H9 (cell line): ENCODE measurements around the gene LAMC2. TPM values are rescaled to one million over a fixed set of nuclear protein-coding genes. Genes with fewer than 3 reads are reported as not detected.
A peak's percentile ranks its signal among the peaks of the same experiment; 100 is the strongest.

ENCODE experiments used
- DNase-seq: peaks from one replicate; pipeline ENCODE4 v3.0.0-alpha.2; 2017
- H2AFZ ChIP-seq: one replicate; pipeline ENCODE4 v1.6.1; 2013; ENCODE audit warnings: mild to moderate bottlenecking, low read length, control low read depth, moderate library complexity
- H2AK5ac ChIP-seq: 2 replicates; pipeline ENCODE4 v1.6.1; 2013; ENCODE audit warnings: low read length, control low read depth, mixed read lengths; ENCODE audit not compliant: insufficient read length
- H2BK120ac ChIP-seq: one replicate; pipeline ENCODE4 v1.6.1; 2013; ENCODE audit warnings: low read depth, mild to moderate bottlenecking, low read length, control low read depth, inconsistent platforms; ENCODE audit not compliant: poor library complexity, severe bottlenecking
- H2BK12ac ChIP-seq: 2 replicates; pipeline ENCODE4 v1.6.1; 2013; ENCODE audit warnings: low read length, control low read depth, mixed read lengths, low read depth; ENCODE audit not compliant: insufficient read length
- H2BK15ac ChIP-seq: 2 replicates; pipeline ENCODE4 v1.6.1; 2013; ENCODE audit warnings: low read depth, low read length, control low read depth
- H2BK20ac ChIP-seq: one replicate; pipeline ENCODE4 v1.6.1; 2013; ENCODE audit warnings: low read depth, mild to moderate bottlenecking, low read length, control low read depth, inconsistent platforms; ENCODE audit not compliant: poor library complexity, severe bottlenecking
- H2BK5ac ChIP-seq: 2 replicates; pipeline ENCODE4 v1.6.1; 2013; ENCODE audit warnings: low read length, control low read depth, mixed read lengths; ENCODE audit not compliant: insufficient read length
- H3K14ac ChIP-seq: 2 replicates; pipeline ENCODE4 v1.6.1; 2013; ENCODE audit warnings: low read length, control low read depth; ENCODE audit not compliant: insufficient read depth
- H3K18ac ChIP-seq: 2 replicates; pipeline ENCODE4 v1.6.1; 2013; ENCODE audit warnings: low read depth, mild to moderate bottlenecking, mixed read lengths, low read length, control low read depth; ENCODE audit not compliant: insufficient read length
- H3K23ac ChIP-seq: 2 replicates; pipeline ENCODE4 v1.6.1; 2013; ENCODE audit warnings: low read length, control low read depth, mixed read lengths, low read depth; ENCODE audit not compliant: insufficient read length
- H3K23me2 ChIP-seq: 2 replicates; pipeline ENCODE4 v1.6.1; 2013; ENCODE audit warnings: low read depth, mild to moderate bottlenecking, mixed read lengths, low read length, control low read depth; ENCODE audit not compliant: insufficient read length, poor library complexity, severe bottlenecking
- H3K27ac ChIP-seq: 2 replicates; pipeline ENCODE4 v1.5.1; 2013; ENCODE audit warnings: low read length, control low read depth, mixed read lengths, low read depth; ENCODE audit not compliant: insufficient read length
- H3K27me3 ChIP-seq: 2 replicates; pipeline ENCODE4 v1.6.1; 2013; ENCODE audit warnings: low read length, control low read depth, inconsistent platforms; ENCODE audit not compliant: insufficient read depth
- H3K4ac ChIP-seq: 2 replicates; pipeline ENCODE4 v1.6.1; 2013; ENCODE audit warnings: low read depth, mild to moderate bottlenecking, control low read depth, inconsistent platforms, low read length, moderate library complexity
- H3K4me1 ChIP-seq: 2 replicates; pipeline ENCODE4 v1.6.1; 2013; ENCODE audit warnings: low read length, control low read depth, inconsistent platforms; ENCODE audit not compliant: insufficient read depth
- H3K4me2 ChIP-seq: 2 replicates; pipeline ENCODE4 v1.6.1; 2013; ENCODE audit warnings: low read length, control low read depth, mixed read lengths; ENCODE audit not compliant: insufficient read length, insufficient read depth
- H3K56ac ChIP-seq: 2 replicates; pipeline ENCODE4 v1.6.1; 2013; ENCODE audit warnings: low read depth, mild to moderate bottlenecking, mixed read lengths, low read length, control low read depth; ENCODE audit not compliant: insufficient read length
- H3K79me1 ChIP-seq: 2 replicates; pipeline ENCODE4 v1.6.1; 2013; ENCODE audit warnings: low read depth, mild to moderate bottlenecking, moderate library complexity, low read length, control low read depth, inconsistent platforms; ENCODE audit not compliant: insufficient read depth, poor library complexity, severe bottlenecking
- H3K79me2 ChIP-seq: 2 replicates; pipeline ENCODE4 v1.6.1; 2013; ENCODE audit warnings: low read length, control low read depth, inconsistent platforms; ENCODE audit not compliant: insufficient read depth
- H3K9ac ChIP-seq: 2 replicates; pipeline ENCODE4 v1.6.1; 2013; ENCODE audit warnings: low read length, control low read depth, mixed read lengths; ENCODE audit not compliant: insufficient read length; ENCODE audit errors: extremely low read depth
- H3K9me3 ChIP-seq: one replicate; pipeline ENCODE4 v1.6.1; 2013; ENCODE audit warnings: low read depth, low read length, inconsistent platforms; ENCODE audit not compliant: control insufficient read depth
- H3T11ph ChIP-seq: one replicate; pipeline ENCODE4 v1.6.1; 2013; ENCODE audit warnings: mild to moderate bottlenecking, low read length, control low read depth, inconsistent platforms
- H4K20me1 ChIP-seq: one replicate; pipeline ENCODE4 v1.6.1; 2013; ENCODE audit not compliant: control insufficient read depth, insufficient read length, insufficient read depth
- H4K5ac ChIP-seq: 2 replicates; pipeline ENCODE4 v1.6.1; 2013; ENCODE audit warnings: low read depth, mild to moderate bottlenecking, mixed read lengths, low read length, control low read depth; ENCODE audit not compliant: insufficient read length
- H4K8ac ChIP-seq: replicated peaks from 2 replicates; pipeline ENCODE4 v1.6.1; 2013; ENCODE audit warnings: low read length, control low read depth, mixed read lengths, low read depth; ENCODE audit not compliant: insufficient read length
- H4K91ac ChIP-seq: 2 replicates; pipeline ENCODE4 v1.6.1; 2013; ENCODE audit warnings: low read depth, mild to moderate bottlenecking, moderate library complexity, mixed read lengths, low read length, control low read depth; ENCODE audit not compliant: insufficient read length
- H3K27ac Mint-ChIP-seq, 3 experiments: 2 replicates in 2 of 3; 3 replicates in 1 of 3; pipeline ENCODE4 v1.8.0; 2020 to 2021; ENCODE audit warnings: mixed read lengths in 3 of 3, mild to moderate bottlenecking in 1 of 3, moderate library complexity in 1 of 3
- H3K27me3 Mint-ChIP-seq: 2 replicates; pipeline ENCODE4 v1.8.0; 2021; ENCODE audit warnings: low read depth, mild to moderate bottlenecking, moderate library complexity, mixed read lengths
- H3K36me3 Mint-ChIP-seq, 3 experiments: 2 replicates in 2 of 3; 3 replicates in 1 of 3; pipeline ENCODE4 v1.8.0; 2020 to 2021; ENCODE audit warnings: low read depth in 3 of 3, mixed read lengths in 3 of 3; ENCODE audit not compliant: insufficient read depth in 1 of 3
- H3K4me1 Mint-ChIP-seq, 2 experiments: 2 replicates each; pipeline ENCODE4 v1.8.0; 2020; ENCODE audit warnings: mixed read lengths in 2 of 2
- H3K4me3 Mint-ChIP-seq, 2 experiments: 2 replicates in 1 of 2; 3 replicates in 1 of 2; pipeline ENCODE4 v1.8.0; 2020 to 2021; ENCODE audit warnings: mild to moderate bottlenecking in 2 of 2, mixed read lengths in 2 of 2, moderate library complexity in 1 of 2
- H3K9me3 Mint-ChIP-seq, 2 experiments: 2 replicates in 1 of 2; 3 replicates in 1 of 2; pipeline ENCODE4 v1.8.0; 2020; ENCODE audit warnings: mild to moderate bottlenecking in 2 of 2, mixed read lengths in 2 of 2, moderate library complexity in 1 of 2
- CTCF ChIP-seq: fragments of 200-600 bp; sonication (generic); conservative IDR thresholded peaks from 3 replicates; pipeline ENCODE4 v1.8.0; 2021; ENCODE audit warnings: antibody characterized with exemption, mild to moderate bottlenecking
- WGBS: extraction: QIAGEN DNeasy Blood & Tissue Kit; methylation state at CpG from one replicate; pipeline ENCODE4 v1.1.7; 2013; ENCODE audit warnings: missing lambda C conversion rate, low lambda C conversion rate, mixed read lengths; ENCODE audit not compliant: insufficient read length; ENCODE audit errors: extremely low coverage; 5-methylcytosine and 5-hydroxymethylcytosine counted together
- total RNA-seq: library from RNA; stranded (reverse); gene quantifications from 2 replicates; pipeline ENCODE4 v1.2.1, GENCODE V29; 2021

The LAMC2 gene
- total RNA-seq, 1 experiment from 2014 or later, result 7.4 TPM

GRCh38 chr1:183200451-183200850, 14.4 kb downstream of the LAMC2 start:
- H3K36me3 Mint-ChIP-seq, result no peaks in the 10 kb centered on the region
- Histone ChIP-seq H4K8ac (no peak overlapping the region), H4K20me1 (no peaks in the 10 kb centered on the region), H3K23me2 (no peaks in the 10 kb centered on the region), H2BK5ac (no peak overlapping the region), H4K91ac (no peak overlapping the region), H3K27me3 (no peaks in the 10 kb centered on the region), H2AK5ac (no peak overlapping the region), H3K9ac (no peak overlapping the region), H3K18ac (no peak overlapping the region), H2BK120ac (no peak overlapping the region), H2BK15ac (no peak overlapping the region), H3K79me1 (no peaks in the 10 kb centered on the region), H3K4ac (no peak overlapping the region), H3T11ph (no peak overlapping the region), H2BK12ac (no peak overlapping the region), H2BK20ac (no peak overlapping the region), H3K4me2 (no peak overlapping the region), H3K27ac (no peak overlapping the region), H3K4me1 (peaks cover 3% of the 10 kb centered on the region; the same call in 1 of the 2 replicates), H3K9me3 (no peaks in the 10 kb centered on the region), H3K79me2 (0 out of 2 replicates have a peak, but pooled peaks cover 1% of the 10 kb centered on the region), H3K23ac (no peak overlapping the region), H4K5ac (no peak overlapping the region), H2AFZ (no peak overlapping the region), H3K14ac (peak overlapping the region; percentile 35; the same call in 1 of the 2 replicates), H3K56ac (no peak overlapping the region)
- no peak for TF ChIP-seq CTCF
- DNase-seq, result no peak
- H3K4me3 Mint-ChIP-seq, result no peak overlapping the region
- H3K27ac Mint-ChIP-seq, result peak overlapping the region in 1 of 3 experiments; percentile 38; a peak in 1 of 7 replicates
- no peaks in the 10 kb centered on the region for H3K9me3 Mint-ChIP-seq
- WGBS, result no CpG with 5 or more reads among the region's 9 CpGs
- peaks cover 9 to 15% of the 10 kb centered on the region in 2 experiments for H3K4me1 Mint-ChIP-seq
- H3K27me3 Mint-ChIP-seq, result no peaks in the 10 kb centered on the region; the same call in 1 of the 2 replicates
